ENCODE data around the gene PKM. TPM values are rescaled to one million over a fixed set of nuclear protein-coding genes. Genes with fewer than 3 reads are reported as not detected.

Gene PKM
- total RNA-seq, 2 experiments from 2014 or later, result 1,098 to 1,149 TPM

DNA sequence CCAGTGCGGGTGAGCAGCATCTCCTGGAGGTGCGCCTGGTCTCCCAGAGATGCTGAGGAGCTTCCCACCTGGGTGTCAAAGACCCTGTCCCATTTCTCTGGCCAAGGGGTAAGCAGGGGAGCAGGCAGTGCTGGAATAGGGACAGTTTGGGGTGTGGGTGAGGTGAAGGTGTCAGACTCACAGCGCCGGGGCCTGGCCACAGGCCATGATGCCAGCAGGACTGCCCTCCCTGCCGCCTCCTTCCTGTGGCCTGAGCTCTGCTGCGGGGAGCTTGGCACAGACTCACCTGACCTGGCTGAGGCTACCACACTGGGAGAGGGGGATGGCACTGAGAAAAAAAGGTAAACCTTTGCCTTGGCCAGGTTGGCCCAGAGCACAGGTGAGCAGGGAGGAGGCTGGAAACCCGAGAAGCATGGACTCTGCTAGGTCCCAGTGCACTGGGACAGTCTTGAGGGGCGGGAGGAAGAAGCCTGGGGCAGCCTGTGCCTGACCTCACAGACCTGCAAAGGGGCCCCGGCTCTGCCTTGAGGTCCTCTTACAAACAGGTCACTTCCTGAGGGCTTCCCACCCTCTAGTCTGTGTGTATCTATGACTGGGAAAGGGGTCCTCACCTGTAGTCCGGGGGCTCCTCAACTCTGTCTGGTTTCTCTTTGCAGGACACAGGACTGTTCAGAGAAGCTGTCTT is 61.6 kb downstream of the PKM start:
- POLR2A ChIA-PET, result no interaction called here
- H3K27ac Mint-ChIP-seq, result peak overlapping the region; percentile 47
- H3K4me3 Mint-ChIP-seq, result no peak overlapping the region

DNA sequence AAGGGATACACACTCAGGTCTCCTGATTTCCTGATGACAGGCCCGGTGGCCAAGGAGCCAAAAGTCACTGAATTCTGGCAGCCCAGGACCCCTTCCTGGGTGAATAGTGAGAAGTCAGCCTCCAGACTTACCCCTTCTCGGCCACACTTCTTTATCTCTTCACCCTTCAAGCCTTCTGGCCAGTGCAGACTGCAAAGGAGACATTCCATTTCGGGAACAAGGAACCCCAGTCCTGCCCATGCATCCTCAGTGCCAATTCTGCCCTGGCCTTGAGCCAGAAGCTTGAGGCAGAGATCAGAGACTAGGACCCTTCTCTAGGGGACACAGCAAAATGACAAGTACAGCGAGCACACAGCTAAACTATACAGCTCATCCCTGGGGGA is 62.2 kb downstream of the PKM start:
- no peak for DNase-seq
- H3K9me3 Mint-ChIP-seq, result no peaks in the 10 kb centered on the region
- peaks cover 18% of the 10 kb centered on the region for H3K4me1 Mint-ChIP-seq
- ChIA-PET CTCF (interaction anchor here (0.5 to 1.6 kb wide), 2 partner anchors 13 to 380 kb away, joined by 3 to 7 read pairs; no protein-coding TSS in a partner anchor), POLR2A (no interaction called here)
- no peaks in the 10 kb centered on the region for H3K27me3 Mint-ChIP-seq
- H3K36me3 Mint-ChIP-seq (ENCODE audit: low read depth), result no peaks in the 10 kb centered on the region
- H3K4me3 Mint-ChIP-seq, result no peak overlapping the region
- peak overlapping the region; percentile 47 for H3K27ac Mint-ChIP-seq

More for the DNA sequence above, 61.6 kb downstream of the PKM start:
- no peaks in the 10 kb centered on the region for H3K36me3 Mint-ChIP-seq (ENCODE audit: low read depth)
- DNase-seq, result no peak
- H3K4me1 Mint-ChIP-seq, result peaks cover 18% of the 10 kb centered on the region
- no peaks in the 10 kb centered on the region for H3K27me3 Mint-ChIP-seq
- no peaks in the 10 kb centered on the region for H3K9me3 Mint-ChIP-seq
- CTCF ChIA-PET, result interaction anchor here (1.6 kb wide), 1 partner anchor 13 kb away, joined by 7 read pairs; no protein-coding TSS in a partner anchor

DNA sequence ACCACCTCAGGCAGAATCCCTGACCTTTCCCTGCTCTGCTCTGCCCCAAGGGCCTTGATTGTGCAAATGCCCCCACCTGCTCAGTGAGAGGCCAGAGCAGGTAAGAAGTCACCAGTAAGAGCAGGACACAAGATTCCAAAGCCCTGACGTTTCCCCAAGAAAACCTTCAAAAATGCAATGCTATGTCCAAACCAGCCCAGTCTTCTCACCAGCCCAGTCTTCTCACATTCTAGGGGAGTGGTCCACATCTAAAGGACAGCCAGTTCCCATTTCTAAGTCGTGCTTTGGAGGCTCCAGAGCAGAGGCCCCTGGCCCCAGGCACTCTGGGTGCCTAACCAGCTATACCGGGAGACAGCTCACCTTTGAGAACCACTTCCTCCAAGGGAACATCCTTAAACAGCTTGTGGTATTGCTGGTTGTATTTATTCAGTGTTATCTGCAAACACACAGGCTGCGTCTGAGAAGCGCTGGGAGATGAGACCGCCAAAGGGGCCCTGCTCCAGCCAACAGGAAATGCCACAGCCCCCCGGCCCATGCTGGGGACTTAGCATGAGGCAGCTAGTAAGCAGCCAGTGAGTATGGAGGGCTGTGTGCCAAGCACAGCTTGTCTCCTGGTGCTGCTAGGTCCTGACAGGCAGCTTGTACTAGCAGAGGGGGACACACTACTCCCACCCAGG is 62.7 kb downstream of the PKM start:
- Mint-ChIP-seq H3K36me3 (ENCODE audit: low read depth) (no peaks in the 10 kb centered on the region), H3K27ac (no peak overlapping the region), H3K9me3 (no peaks in the 10 kb centered on the region), H3K4me1 (peaks cover 18% of the 10 kb centered on the region), H3K27me3 (no peaks in the 10 kb centered on the region), H3K4me3 (no peak overlapping the region)
- ChIA-PET CTCF (interaction anchor here (0.5 to 1.6 kb wide), 3 partner anchors 12 to 380 kb away, joined by 3 to 7 read pairs (median 3); no protein-coding TSS in a partner anchor), POLR2A (interaction anchor here (0.6 kb wide), 1 partner anchor 63 kb away, joined by 3 read pairs; no protein-coding TSS in a partner anchor)
- DNase-seq, result peak; percentile 35

DNA sequence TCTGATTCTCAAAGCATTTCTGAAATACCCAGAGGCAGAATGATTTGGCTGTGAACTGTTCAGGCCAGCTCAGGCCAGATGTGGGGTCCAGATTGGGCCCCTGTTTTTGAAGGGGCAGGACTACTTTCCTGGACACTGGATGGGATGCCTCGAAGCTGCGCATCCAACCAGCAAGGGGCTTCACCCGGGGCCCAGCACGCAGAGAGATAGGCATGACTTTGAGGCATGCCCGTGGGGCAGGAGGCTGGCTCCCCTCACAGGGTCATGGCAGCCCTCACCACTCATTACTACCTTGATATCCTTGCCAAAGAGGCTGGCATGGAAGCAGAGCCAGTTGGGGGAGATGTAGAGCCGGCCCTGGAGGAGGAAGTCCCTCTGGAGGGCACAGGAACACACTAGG is 63.5 kb downstream of the PKM start:
- CTCF ChIA-PET, result interaction anchor here (0.6 to 1.5 kb wide), 3 partner anchors 11 to 96 kb away, joined by 3 to 9 read pairs (median 4); no protein-coding TSS in a partner anchor
- Mint-ChIP-seq H3K27ac (no peak overlapping the region), H3K4me3 (no peak overlapping the region), H3K27me3 (no peaks in the 10 kb centered on the region), H3K4me1 (peaks cover 18% of the 10 kb centered on the region), H3K36me3 (ENCODE audit: low read depth) (no peaks in the 10 kb centered on the region), H3K9me3 (no peaks in the 10 kb centered on the region)
- no peak for DNase-seq
- POLR2A ChIA-PET, result no interaction called here

DNA sequence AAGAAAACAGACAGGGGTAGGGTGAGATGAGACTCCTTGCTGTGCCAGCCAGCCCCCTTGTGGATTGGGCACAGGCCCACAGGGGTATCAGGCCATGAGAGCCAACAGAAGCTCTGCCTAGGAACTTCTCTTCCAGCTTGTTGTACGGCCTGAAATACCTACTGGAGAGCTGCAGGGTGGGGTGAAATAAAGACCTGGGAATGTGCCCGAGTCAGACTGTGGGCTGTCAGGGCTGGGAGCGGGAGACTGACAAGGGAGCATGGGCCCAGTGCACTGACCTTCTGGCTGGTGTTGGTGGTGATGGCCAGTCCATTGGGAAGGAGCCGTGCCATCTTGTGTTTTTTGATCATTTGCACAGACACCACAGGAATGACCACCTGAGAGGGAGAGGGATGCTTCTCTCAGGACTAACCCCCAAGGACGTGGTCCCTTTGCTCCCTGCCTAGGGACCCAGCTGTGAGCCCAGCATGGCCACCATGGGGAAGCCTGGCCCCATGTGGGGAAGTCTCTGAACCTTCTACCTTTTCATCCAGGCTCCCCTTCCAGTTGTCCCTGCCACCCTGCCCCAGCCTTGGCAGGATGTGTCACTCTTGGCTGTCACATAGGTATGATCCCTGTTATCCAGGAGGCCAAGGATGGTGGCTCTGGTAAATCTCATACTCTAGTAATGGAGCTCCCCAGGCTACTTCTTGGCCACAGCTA is 64.1 kb downstream of the PKM start:
- CTCF ChIA-PET, result interaction anchor here (0.6 to 1.5 kb wide), 5 partner anchors 11 to 423 kb away, joined by 3 to 9 read pairs (median 4); no protein-coding TSS in a partner anchor

DNA sequence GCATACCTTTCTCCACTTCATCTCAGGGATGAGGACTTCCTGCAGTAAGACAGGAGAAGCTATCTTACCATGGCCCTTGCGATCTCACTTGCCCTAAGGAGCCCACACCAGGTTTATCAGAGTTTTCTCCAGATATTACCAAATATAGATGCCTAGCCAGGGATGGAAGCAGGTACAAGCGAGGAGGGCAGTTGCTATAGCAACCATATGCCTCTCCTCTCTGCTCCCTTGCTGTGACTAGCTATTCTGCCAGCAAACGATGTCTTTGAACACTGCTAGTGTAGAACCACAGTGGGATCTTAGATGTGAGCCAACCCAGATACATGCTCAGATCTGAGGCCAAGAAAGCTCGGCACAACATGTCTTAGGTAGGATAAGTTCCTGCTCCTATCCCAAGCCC is 67.3 kb downstream of the PKM start:
- Mint-ChIP-seq H3K27me3 (peaks cover 3% of the 10 kb centered on the region), H3K9me3 (no peaks in the 10 kb centered on the region), H3K27ac (no peak overlapping the region), H3K4me1 (peaks cover 10% of the 10 kb centered on the region), H3K36me3 (ENCODE audit: low read depth) (no peaks in the 10 kb centered on the region), H3K4me3 (no peak overlapping the region)
- POLR2A ChIA-PET, result no interaction called here
- CTCF ChIA-PET, result interaction anchor here (0.6 to 1.5 kb wide), 2 partner anchors 420 to 614 kb away, joined by 3 to 4 read pairs; no protein-coding TSS in a partner anchor
- DNase-seq, result no peak

More for the DNA sequence above, 64.1 kb downstream of the PKM start:
- H3K9me3 Mint-ChIP-seq, result no peaks in the 10 kb centered on the region
- peaks cover 18% of the 10 kb centered on the region for H3K4me1 Mint-ChIP-seq
- no peaks in the 10 kb centered on the region for H3K36me3 Mint-ChIP-seq (ENCODE audit: low read depth)
- H3K27me3 Mint-ChIP-seq, result no peaks in the 10 kb centered on the region
- POLR2A ChIA-PET, result no interaction called here
- H3K27ac Mint-ChIP-seq, result no peak overlapping the region
- H3K4me3 Mint-ChIP-seq, result no peak overlapping the region
- no peak for DNase-seq

DNA sequence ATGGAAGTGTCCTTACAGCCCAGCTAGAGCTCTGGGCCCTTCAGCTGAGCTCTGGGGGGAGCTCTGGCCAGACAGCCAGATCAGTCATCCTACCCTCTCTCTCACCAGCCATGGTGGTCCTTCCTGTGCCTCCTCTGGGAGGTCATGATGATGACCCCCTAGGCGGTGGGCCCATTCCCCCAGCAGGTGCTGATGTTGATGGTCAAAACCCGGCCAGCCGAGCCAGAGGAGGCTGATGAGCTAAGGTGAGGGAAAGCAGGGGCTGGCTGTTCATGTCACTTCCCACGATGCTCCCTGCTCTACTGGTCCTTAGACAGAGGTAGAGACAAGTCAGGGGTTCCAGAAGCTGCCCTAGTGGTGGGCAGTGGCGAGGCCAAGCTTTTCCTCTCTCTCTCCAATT is 68.4 kb downstream of the PKM start:
- H3K27me3 Mint-ChIP-seq, result peaks cover 3% of the 10 kb centered on the region
- H3K4me1 Mint-ChIP-seq, result no peaks in the 10 kb centered on the region
- H3K36me3 Mint-ChIP-seq (ENCODE audit: low read depth), result no peaks in the 10 kb centered on the region
- H3K27ac Mint-ChIP-seq, result no peak overlapping the region
- H3K9me3 Mint-ChIP-seq, result no peaks in the 10 kb centered on the region
- CTCF ChIA-PET, result interaction anchor here (0.6 to 1.1 kb wide), 2 partner anchors 10 kb away, joined by 3 to 4 read pairs; no protein-coding TSS in a partner anchor
- DNase-seq, result no peak
- POLR2A ChIA-PET, result no interaction called here
- H3K4me3 Mint-ChIP-seq, result no peak overlapping the region

DNA sequence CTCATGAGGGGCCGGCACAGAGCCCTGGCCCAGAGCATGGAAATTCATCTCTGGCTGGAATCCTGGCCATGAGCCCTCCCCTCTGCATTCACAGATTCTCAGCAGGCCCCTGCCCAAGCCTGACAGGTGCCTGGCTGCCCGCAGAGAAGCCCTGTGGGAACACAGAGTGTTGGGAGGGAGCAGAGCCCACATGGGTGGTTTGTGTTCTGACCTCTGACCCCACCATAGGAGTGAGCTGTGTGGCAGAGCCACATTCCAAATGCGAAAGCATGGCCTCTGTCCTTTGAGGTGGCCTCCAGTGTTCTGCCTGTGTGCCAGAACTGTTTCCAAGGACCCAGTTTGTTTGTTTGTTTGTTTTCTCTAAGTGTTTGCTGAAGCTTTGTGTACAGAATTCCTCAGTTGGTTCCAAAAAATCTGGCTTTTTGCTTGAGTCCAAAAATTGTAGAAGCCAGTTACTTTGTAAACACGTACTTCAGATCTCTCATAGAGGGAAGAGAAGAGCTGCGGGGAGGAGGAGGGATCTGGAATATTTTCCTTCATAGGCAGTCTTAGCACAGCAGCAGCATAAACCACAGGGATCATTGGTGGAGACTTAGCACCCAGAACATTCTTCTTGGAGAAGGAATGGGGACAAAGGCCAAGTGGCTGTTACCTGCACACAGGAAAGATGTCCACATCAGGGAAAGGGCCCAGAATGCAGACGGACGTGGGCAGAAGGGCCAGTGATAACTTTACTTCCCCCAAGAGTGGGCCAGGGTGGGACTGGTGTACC is 69.4 kb downstream of the PKM start:
- Mint-ChIP-seq H3K9me3 (no peaks in the 10 kb centered on the region), H3K4me3 (no peak overlapping the region), H3K27me3 (peaks cover 3% of the 10 kb centered on the region), H3K36me3 (ENCODE audit: low read depth) (no peaks in the 10 kb centered on the region), H3K4me1 (no peaks in the 10 kb centered on the region), H3K27ac (no peak overlapping the region)
- ChIA-PET CTCF (no interaction called here), POLR2A (no interaction called here)
- DNase-seq, result no peak

DNA sequence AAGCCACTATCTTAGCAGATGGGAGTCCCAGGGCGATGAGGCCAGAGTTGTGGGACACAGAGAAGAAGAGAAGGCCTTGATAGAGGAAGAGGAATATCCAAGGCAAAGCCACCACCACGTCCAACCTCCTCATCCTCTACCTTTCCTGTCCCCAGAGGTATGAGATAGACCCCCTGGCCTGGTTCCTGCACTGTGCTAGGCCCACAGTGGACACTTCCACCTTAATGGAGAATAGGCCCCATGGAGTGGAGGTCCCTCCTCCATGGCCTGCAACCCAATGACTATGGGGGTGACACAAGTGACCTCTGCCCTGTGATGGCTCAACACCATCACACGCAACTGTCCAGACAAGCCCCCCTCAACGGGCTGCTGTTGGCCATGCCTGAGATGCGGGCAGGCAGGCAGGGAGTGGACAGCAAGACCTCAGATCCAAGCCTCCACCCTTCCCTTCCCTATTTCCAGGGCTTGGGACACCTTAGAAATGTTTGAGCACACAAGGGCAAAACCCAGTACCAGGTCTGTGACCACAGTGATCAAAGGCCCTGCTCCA is 70.2 kb downstream of the PKM start:
- Mint-ChIP-seq H3K4me1 (peaks cover 1% of the 10 kb centered on the region), H3K36me3 (ENCODE audit: low read depth) (no peaks in the 10 kb centered on the region), H3K27ac (no peak overlapping the region), H3K27me3 (peaks cover 3% of the 10 kb centered on the region), H3K9me3 (no peaks in the 10 kb centered on the region), H3K4me3 (no peak overlapping the region)
- ChIA-PET POLR2A (no interaction called here), CTCF (no interaction called here)
- DNase-seq, result no peak

DNA sequence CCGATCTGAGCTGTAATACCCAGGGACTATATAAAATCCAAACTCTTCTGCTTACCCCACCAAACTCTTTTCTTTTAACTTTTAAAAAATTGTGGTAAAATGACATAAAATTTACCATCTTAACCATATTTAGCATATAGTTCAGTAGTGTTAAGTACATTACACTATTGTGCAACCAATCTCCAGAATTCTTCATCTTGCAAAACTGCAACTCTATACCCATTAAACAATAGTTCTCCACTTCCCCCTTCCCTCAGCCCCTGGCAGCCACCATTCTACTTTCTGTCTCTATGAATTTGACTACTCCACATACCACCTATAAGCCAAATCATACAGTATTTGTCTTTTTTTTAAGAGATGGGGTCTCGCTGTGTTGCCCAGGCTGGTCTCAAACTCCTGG is 74.1 kb downstream of the PKM start:
- no peak for DNase-seq
- peaks cover 3% of the 10 kb centered on the region for H3K4me1 Mint-ChIP-seq
- CTCF ChIA-PET, result interaction anchor here (0.6 to 1.9 kb wide), 6 partner anchors 8 to 413 kb away, joined by 3 to 12 read pairs (median 6); no protein-coding TSS in a partner anchor
- no peaks in the 10 kb centered on the region for H3K9me3 Mint-ChIP-seq
- H3K27me3 Mint-ChIP-seq, result peaks cover 3% of the 10 kb centered on the region
- H3K4me3 Mint-ChIP-seq, result no peak overlapping the region
- POLR2A ChIA-PET, result no interaction called here
- no peak overlapping the region for H3K27ac Mint-ChIP-seq
- no peaks in the 10 kb centered on the region for H3K36me3 Mint-ChIP-seq (ENCODE audit: low read depth)

DNA sequence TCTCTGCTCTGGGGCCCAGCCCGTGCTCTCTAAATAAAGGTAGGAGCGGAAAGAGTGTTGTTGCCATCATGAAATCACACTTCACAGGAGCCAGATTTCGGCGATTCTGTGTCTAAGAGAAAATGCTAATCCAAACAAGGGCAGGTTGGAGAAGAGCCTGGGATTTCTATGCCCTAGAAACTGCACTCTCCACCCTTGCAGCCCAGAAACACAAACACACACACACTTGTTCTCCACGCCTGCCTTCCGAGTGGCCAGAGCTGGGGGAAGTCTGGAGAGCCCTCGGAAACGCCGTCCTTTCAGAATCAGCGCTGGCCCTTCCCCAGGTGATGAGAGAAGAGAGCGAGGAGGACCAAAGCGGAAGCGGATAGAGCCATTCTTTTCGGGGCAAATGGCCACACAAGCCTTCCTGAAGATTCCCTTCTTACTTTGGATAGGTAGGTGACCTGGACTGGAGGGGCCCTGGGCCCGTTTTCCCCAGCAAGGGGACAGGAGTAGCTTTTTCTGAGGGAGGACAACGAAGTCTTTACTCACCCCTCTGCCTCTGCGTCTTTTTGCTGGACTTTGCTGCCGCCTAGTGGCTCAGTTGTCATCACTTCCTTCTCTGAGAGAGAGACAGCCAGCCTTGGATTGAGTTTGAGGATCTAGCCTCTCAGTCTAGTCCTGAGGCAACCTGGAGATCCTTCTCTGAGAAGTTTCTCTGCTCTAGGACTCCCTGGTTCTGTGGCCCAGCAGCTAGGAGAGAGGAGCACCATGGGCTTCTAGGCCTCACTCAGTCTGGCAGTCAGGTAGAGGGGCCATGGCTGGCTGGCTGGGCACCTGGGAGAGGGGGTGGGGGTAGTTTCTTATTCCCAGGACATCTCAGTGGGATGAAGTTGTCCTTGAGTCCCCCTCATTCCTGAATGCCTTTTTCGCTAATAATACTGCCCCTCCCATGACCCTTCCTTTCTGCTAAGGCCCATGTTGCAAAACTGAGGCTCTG is 75.1 kb downstream of the PKM start:
- Mint-ChIP-seq H3K36me3 (ENCODE audit: low read depth) (no peaks in the 10 kb centered on the region), H3K4me3 (peak overlapping the region; percentile 58), H3K4me1 (peaks cover 3% of the 10 kb centered on the region), H3K27me3 (peaks cover 3% of the 10 kb centered on the region), H3K27ac (peak overlapping the region; percentile 59), H3K9me3 (no peaks in the 10 kb centered on the region)
- CTCF ChIA-PET, result interaction anchor here (0.6 to 1.9 kb wide), 9 partner anchors 9 to 412 kb away, joined by 3 to 12 read pairs (median 3); no protein-coding TSS in a partner anchor
- POLR2A ChIA-PET, result no interaction called here
- peak; percentile 87 for DNase-seq
